Activated CD8-positive, alpha-beta memory T cell treated with anti-CD3 and anti-CD28 coated beads, Interleukin-2, amount 50 U/mL, for 48 hours (primary cell): ENCODE data around the gene RNASE7.
"Not testable (repeated sequence)": the region's sequence is repeated elsewhere in the genome, so short reads cannot be mapped to it uniquely, and the experiment has no call there.

Experiments
- DNase-seq: peaks from one replicate; pipeline ENCODE4 v3.0.0-alpha.2; 2020

RNASE7 gene, protein sequence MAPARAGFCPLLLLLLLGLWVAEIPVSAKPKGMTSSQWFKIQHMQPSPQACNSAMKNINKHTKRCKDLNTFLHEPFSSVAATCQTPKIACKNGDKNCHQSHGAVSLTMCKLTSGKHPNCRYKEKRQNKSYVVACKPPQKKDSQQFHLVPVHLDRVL

DNA sequence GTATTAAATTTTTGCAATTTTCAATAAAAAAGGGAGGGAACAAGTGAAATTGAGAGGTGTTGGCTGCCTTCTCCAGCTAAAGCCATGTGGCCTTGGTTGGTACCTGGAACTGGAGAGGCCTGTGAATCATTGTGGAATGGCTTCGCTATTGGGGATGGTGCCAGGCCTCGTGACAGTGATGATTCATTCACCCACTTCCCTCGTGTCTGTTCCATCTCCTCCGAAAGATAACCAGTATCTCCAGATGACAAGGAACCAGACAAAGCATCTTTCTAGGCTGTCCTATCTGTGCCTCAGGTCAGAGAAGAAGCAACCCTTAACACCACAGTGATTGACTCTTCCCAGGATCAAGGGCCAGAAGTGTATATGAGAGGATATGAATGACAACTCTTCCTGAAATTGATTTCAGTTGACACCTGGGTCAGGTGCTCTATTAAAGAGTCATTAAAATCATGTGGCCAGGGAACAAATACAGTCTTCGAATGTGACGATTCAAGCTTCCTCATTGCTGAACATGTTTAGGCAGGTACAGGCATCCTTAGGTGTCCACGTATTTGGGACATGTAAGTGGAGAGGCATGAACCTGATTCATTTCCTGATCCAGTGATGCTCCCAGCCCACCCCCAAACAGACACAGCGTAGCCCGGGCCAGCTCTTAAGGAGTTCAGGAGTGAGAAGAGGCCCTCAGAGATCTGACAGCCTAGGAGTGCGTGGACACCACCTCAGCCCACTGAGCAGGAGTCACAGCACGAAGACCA, at the start of gene RNASE7:
TSS of gene RNASE7 (plus strand) at position 687 of the 758 bp plus-strand sequence. CDS start 631 bp downstream, outside the sequence.
- no peak for DNase-seq

- DNase-seq, result no peak
Measured at GRCh38 chr14:20996521-20996920, 45.6 kb upstream of the RNASE7 start.

- no peak for DNase-seq
Measured at GRCh38 chr14:20997115-20997514, 45.0 kb upstream of the RNASE7 start.

GRCh38 chr14:20997564-20997963, 44.6 kb upstream of the RNASE7 start:
- DNase-seq, result no peak

DNA sequence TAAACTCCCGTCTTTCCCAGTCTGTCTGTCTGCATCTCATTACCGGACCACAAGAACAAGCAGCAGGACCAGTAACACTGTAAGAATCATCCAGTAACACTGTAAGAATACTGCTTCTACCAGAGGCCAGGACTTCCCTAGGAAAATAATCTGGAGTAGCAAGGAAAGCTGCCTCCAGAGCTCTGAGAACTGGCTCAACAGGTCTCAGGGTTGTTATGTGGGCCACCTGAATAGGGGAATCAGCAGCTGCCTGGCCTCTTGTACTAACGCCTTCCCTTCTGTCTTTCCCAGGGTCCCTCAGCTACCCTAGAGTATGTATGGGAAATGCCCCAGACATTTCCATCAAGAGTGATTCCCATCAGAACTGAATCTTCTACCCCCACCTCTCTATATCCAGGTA, 44.0 kb upstream of the RNASE7 start:
- DNase-seq, result no peak

DNA sequence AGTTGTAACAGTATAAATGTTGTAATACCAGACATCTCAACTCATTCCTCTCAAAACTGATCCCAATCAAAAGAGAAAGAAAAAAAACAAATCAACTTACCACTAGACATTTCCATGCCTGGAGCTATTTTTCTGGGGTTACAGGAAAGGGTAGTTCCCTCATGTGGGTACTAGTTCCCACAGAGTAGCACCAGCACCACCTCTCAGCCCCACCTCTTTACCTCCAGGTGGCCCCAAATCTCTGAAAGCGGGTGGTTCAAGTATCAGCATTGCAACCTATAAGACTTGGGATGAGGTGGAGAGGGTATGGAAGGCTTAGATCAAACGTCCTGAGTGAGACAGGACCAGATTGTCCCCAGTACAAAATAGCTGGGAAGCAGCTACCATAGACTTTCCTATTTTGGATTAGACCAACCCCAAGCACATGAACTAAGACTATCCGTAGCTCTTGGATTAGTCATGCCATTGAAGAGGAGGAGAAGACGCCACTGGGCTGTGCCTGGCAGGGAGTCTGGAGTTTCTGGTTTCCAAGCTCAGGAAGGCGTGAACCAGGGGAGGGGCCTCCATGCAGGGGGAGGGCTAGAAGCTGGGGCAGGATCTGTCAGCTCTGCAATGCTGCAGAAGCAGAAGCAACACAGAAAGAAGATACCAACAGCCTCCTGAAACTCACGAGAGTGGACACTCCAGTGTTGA, 43.3 kb upstream of the RNASE7 start, which contains the start of gene SLC39A2:
TSS of gene SLC39A2 (plus strand) at position 620 of the 693 bp plus-strand sequence. CDS start 154 bp downstream, outside the sequence.
- no peak for DNase-seq

DNA sequence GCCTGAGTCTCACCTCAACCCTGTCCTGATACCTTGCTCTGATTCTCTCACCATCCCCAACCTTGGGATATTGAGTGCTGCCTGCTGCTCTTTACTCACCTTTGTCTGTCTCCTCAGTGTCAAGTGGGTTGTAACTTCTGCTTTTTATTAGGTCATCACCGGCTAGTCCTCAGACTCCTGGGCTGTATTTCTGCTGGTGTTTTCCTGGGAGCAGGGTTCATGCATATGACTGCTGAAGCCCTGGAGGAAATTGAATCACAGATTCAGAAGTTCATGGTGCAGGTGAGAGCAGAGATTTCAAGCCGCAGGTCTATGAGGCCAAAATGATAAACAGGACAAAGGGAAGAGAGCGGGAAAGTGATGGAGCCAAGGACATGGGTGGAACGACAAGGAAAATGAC, 42.6 kb upstream of the RNASE7 start:
- no peak for DNase-seq

DNA sequence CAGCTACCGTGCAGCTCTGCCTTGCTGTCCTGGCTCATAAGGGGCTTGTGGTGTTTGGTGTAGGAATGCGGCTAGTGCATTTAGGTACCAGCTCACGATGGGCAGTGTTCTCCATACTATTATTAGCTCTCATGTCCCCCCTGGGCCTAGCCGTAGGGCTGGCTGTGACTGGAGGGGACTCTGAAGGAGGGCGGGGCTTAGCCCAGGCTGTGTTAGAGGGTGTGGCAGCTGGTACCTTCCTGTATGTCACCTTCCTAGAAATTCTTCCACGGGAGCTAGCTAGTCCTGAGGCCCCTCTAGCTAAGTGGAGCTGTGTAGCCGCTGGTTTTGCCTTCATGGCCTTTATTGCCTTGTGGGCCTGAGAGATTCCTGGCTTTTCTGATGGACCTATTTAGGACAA, 40.9 kb upstream of the RNASE7 start:
- DNase-seq, result no peak

DNA sequence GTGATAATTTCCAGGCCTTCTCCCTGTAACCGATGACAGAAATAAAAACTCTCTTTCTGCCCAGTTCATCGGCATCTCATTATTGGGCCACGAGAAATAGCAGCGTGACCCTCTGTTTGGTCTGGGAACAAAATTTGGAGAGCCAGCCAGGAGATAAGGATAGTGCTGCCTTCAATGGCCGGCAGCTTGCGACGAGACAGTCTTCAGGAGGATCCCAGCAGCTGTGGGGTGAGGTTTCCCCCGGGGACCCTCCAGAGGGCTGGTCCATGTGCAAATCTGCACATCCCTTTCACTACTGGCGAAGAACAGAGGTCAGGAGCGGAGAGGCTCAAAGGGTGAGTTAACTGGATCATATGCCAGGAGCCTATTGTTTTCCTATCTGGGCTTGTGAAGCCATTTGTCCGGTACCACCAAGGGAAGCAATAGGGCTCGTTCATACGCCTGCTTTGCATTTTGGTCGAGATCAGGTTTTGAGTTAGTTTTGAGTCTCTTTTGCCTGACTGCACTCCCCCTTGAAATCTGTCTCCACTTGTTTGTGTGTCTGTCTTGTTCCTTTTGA, 38.3 kb upstream of the RNASE7 start:
- no peak for DNase-seq

- not testable (repeated sequence) for DNase-seq
Measured at GRCh38 chr14:21009721-21010120, 32.4 kb upstream of the RNASE7 start.

DNA sequence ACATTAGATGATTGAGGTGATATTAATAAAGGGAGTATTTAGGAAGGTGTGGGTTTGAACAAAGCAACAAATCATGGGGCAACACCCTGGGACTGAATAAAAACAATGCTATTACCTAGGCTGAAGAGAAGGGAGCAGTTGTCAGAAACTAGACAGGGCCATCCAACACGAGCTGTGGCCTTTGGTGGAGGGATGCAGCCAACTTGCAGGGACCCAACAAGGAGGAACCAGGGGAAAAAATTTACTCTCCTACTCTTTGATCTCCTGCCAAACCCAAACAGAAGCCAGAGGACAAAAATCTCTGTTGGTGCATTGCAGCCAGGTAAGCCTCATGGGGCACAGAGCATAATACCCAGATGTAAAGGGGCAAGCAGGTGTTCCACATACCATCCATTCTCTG, 31.0 kb upstream of the RNASE7 start:
- no peak for DNase-seq

GRCh38 chr14:21014761-21015190, 27.4 kb upstream of the RNASE7 start:
- DNase-seq, result peak; percentile 90

GRCh38 chr14:21015312-21015711, 26.9 kb upstream of the RNASE7 start:
- DNase-seq, result no peak

DNA sequence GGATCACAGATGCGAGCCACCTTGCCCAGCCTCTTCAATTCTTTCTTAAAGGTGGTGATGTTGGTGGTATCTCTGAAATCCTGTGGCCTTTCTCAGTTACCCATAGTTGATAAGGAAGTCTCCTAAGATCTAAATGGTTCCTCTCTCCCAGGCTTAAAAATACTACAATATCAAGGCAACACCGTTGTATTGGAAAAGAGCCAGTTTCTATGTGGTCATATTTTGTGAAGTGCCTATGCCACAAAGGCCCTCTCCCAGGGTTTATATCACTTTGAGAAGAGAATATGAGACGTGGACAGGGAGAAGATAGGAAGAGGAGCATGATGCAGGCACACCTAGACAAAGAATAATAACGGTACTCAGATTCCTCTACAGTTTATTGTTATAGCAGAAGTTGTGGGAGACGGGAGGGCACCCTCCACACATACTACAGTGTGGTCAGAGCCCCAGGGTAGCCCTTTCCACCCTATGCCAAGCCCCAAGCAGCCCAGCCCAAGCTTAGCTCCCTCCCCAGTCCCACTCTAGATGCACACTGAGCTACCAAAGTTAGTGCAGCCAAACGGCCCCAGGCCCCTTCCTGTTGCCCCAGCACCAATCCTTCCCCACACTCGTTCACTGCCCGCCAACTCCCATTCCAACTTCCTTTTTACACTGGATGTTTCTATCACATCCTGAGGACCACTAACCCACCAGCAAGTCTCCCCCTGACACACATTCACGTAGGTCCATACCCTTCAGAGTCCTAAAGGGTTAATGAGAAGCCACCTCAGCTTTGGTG, 25.6 kb upstream of the RNASE7 start:
- no peak for DNase-seq

GRCh38 chr14:21017528-21018245, 24.5 kb upstream of the RNASE7 start:
- DNase-seq, result no peak

- DNase-seq, result no peak
Measured at GRCh38 chr14:21018286-21018685, 23.9 kb upstream of the RNASE7 start.

DNA sequence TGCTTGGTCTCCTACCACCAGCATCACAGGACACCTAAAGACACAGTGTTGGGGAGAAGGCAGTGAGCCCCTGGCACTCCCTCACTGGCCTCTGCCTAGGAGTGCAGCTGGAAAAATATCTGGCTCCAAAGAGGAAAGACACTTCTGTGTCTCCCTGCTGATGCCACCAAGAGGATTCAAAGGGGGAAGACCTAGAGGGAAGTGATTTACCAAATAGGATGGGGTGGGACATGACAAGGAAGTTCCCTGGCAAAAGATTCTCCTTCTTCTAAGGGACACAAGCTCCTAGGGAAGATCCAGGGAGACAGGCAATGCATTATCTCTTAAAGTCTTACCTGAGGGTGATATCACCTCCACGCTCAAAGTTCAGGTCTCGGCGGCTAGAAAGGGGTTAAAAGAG, 23.4 kb upstream of the RNASE7 start:
- DNase-seq, result no peak

DNA sequence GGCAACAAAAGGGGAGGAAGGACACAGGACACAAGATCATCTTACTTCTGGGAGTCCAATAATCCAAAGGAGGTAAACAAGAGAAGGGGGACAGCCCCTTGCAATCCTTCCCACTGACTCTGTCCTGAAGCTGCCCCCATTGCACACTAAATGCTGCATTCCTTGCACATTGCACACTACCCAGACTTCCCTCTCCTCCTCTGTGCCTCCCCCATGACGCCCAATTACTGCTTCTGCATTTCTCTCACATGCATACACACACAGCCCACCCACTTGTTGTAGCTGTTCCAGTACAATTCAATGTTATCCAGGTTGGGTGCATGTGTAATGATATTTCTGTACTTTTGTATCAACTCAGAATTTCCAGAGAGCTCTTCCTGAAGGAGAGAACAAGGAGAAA, 22.8 kb upstream of the RNASE7 start:
- no peak for DNase-seq

DNA sequence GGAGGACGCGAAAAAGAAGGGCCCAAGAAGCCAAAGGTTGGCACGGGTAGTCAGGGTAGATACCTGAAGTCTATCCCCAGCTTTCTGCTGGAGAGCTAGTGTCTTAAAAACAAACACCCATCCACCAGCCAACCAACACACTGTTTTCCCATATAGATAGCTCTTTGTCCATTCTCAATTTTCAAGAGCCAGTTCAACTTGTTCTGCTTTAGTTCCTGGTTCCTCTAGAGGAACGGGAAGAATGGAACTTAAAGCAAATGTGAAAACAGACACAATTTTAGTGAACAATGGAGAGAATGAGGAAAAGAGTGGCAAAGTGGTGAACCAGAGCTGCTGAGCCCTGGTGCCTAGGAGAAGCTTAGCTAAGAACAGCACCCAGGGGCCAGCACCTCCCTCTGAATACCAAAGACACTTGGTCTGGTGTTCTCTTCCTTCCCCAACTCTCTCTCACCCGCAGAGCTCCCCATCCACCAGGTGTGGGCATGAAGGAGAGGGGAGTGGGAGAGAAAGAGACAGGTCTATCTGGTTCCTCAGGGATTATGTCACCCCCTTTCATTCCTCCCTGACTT, 21.1 kb upstream of the RNASE7 start:
- no peak for DNase-seq

- DNase-seq, result no peak
Measured at GRCh38 chr14:21022686-21023085, 19.5 kb upstream of the RNASE7 start.

- DNase-seq, result no peak
Measured at GRCh38 chr14:21023174-21023573, 19.0 kb upstream of the RNASE7 start.
